Stimulated activated CD4-positive, alpha-beta T cell treated with anti-CD3 and anti-CD28 coated beads, TNF-alpha, amount 100 ng/mL, for 4 hours (primary cell): ENCODE measurements around the gene GGN.
"Not testable (repeated sequence)": the region's sequence is repeated elsewhere in the genome, so short reads cannot be mapped to it uniquely, and the experiment has no call there.

Experiments used
- DNase-seq, 3 experiments: peaks; one replicate each; pipeline ENCODE4 v3.0.0-alpha.2; 2020; ENCODE audit warnings: low read depth in 3 of 3

GGN gene, protein sequence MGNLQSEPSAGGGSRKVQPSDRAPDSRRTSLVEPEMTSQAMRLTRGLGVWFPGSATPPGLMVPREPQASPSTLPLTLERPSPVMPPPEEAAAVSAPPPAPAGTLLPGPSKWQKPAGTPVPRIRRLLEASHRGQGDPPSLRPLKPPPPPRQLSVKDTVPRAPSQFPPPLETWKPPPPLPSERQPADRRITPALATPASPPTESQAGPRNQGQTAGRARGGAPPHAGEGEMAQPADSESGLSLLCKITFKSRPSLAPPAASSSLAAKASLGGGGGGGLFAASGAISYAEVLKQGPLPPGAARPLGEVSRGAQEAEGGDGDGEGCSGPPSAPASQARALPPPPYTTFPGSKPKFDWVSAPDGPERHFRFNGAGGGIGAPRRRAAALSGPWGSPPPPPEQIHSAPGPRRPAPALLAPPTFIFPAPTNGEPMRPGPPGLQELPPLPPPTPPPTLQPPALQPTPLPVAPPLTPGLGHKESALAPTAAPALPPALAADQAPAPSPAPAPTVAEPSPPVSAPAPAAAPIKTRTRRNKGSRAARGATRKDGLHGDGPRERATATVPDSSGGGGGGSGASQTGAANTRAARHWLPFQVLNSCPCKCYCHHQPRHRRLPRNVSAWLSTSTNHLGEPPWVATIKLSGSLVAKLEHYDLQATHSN

GRCh38 chr19:38387550-38388348 lies at the start of gene GGN:
GGN (minus strand) TSS chr19:38388034; CDS start chr19:38387261, 773 bp downstream.
- DNase-seq = peak; percentile 63 to 70 (median 65)

GRCh38 chr19:38437295-38437694 lies 49.5 kb upstream of the GGN start:
- DNase-seq = no peak

DNA sequence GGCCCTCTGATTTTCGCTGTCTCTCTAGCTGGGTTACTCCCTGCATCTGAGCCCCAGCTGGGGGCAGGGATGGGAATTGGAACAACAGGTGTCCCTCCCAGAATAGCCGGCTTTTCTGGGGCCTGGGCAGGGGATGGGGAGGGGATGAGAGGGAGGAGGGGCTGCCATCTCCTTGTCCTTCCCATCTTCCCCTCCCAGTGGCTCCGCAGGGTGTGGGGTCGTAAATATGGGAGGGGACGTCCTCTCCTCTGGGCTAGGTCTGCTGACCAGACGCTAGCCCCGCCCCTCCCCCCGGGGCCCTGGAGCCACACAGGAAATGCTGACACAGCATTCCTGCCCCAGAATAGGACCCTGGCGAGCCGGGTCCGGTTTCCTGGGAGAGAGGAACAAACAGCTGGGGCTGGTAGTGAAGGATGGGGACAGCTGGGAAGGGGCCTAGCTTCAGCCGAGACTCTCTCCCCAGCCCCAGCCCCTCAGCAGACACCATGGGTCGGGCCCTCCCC lies 46.8 kb upstream of the GGN start:
- DNase-seq = no peak

GRCh38 chr19:38433268-38433733 lies 45.5 kb upstream of the GGN start, which contains the start of gene RYR1:
RYR1 (plus strand) TSS chr19:38433691; CDS start chr19:38433830, 139 bp downstream.
- peak in 1 of 3 experiments; percentile 10 for DNase-seq

- DNase-seq = no peak
Observed at GRCh38 chr19:38430931-38431330, 43.1 kb upstream of the GGN start.

DNA sequence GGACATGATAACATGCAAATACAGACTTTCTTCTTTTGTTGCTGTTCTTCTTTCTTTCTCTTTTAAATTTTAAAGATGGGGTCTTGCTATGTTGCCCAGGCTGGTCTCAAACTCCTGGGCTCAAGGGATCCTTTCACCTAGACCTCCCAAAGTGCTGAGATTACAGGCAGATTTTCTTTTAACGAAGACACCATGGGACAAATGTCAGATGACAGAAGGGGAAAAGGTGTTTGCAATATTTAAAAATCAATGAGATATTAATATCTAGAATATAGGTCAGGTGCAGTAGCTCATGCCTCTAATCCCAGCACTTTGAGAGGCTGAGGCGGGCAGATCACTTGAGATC lies 42.0 kb upstream of the GGN start:
- no peak for DNase-seq

- no peak for DNase-seq
Observed at GRCh38 chr19:38429055-38429810, 41.4 kb upstream of the GGN start.

DNA sequence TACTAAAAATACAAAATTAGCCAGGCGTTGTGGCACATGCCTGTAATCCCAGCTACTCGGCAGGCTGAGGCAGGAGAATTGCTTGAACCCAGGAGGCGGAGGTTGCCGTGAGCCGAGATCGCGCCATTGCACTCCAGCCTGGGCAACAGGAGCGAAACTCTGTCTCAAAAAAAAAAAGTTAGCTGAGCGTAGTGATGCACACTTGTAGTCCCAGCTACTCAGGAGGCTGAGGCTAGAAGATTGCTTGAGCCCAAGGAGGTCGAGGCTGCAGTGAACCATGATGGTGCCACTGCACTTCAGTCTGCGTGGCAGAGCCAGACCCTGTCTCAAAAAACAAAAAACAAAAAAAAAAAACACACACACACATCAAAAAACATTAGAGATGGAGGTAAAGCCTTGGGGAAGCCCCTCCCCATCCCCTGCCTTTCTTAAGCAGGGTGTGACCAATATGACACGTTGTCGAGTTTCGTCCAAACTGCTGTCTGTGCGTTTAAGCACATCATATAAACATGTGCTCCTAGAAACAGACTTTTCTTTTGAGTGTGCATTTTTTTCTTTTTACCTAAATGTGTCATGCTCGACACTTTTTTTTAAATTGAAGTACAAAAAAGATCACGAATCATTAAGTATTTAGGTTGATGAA lies 39.3 kb upstream of the GGN start:
- not testable (repeated sequence) for DNase-seq

DNA sequence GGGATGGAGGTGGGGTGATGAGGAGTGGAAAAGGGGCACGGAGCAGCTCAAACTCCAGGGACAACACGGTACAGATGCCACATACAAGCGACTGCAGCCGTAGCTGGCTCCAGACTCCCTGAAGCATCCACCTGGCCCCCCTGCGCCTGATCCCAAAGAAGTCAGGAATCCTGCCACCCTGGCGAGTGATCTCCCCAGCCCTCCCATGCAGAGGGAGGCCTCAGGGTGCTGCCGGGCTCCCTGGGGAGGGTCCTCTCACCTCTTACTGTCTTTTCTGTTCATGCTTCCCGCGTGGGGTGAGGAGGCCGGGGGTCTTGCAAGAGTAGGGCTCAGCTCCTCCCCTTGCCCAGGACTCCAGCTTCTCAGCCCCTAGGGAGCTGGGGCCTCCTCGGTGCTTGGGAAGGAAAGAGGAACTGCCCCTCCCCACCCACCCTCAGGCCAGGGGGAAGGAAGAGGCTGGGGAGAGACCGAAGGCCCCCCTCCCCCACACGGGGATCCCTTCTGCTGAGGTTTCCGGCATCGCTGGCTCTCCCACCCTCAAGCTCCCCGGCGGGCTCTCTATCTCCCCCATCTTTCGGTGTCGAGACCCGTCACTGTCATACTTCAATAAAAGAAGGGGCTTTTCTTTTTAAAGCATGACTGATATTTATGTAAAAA lies 38.1 kb upstream of the GGN start, which contains the start of gene RASGRP4:
TSS of gene RASGRP4 (minus strand) at position 410 of the 657 bp plus-strand sequence. CDS start at position 282, 128 bp downstream.
- no peak for DNase-seq

DNA sequence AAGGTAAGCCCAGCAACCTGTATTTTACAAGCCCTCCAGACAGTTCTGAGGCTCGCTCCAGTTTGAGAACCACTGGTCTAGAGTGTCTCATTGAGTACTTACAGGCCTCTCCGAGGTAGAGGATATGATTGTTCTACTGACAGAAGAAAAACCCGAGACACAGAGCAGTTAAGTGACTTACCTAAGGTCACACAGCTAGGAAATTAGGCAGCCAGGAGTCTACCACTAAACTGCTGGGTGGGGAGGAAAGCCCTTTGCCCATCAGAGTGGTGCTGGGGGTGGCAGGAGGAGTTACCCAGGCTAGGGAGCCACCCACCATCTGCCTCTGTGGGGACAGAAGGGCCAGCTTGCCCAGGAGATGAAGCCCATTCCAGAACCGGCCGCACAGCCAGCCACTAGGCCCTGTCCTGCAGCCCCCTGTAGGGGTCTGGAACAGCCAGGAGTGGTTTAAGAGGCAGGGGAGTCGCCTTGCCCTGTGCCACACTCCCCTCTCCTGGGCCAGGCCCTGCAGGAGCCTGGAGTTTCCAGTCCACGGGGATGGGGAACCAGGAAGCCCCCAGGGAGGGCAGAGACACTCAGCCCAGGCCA lies 37.5 kb upstream of the GGN start:
- DNase-seq = no peak

DNA sequence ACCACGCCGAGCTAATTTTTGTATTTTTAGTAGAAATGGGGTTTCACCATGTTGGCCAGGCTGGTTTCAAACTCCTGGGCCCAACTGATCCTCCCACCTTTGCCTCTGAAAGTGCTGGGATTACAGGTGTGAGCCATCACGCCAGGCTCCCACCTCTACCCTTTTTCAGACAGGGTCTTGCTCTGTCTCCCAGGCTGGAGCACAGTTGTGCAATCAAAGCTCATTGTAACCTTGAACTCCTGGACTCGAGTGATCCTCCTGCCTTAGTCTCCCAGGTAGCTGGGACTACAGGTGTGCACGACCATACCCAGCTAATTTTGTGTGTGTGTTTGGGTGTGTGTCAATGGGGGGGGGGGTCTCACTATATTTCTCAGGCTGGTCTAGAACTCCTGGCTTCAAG lies 36.4 kb upstream of the GGN start:
- no peak for DNase-seq

DNA sequence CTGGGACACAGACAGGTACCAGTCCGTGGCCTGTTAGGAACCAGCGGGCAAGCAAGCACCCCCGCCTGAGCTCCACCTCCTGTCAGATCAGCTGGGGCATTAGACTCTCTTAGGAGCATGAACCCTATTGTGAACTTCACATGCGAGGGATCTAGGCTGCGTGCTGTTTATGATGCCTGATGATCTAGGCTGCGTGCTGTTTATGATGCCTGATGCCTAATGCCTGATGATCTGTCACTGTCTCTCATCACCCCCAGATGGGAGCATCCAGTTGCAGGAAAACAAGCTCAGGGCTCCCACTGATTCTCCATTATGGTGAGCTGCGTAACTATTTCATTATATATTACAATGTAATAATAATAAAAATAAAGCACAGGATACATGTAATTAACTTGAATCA lies 34.6 kb upstream of the GGN start:
- DNase-seq = no peak

DNA sequence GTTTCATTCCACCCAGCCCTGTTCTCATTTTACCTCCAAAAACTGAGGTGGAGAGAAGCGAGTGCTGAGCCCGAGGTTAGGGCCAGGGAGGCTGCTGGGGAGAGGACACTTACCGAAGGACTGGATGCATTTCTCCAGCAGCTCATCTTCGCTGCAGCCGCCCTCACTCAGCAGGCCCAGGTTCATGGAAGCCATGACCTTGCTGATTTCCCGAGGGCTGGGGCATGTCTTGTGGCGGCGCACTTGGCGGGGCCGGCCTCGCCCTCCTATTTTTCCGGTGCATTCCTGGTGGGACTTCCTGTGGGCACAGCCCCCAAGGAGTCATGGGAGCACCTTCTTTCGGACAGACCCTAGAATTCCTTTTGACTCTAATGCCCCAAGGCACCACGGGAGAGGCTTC lies 34.0 kb upstream of the GGN start:
- no peak for DNase-seq

GRCh38 chr19:38420935-38421334 lies 33.1 kb upstream of the GGN start:
- DNase-seq = no peak

DNA sequence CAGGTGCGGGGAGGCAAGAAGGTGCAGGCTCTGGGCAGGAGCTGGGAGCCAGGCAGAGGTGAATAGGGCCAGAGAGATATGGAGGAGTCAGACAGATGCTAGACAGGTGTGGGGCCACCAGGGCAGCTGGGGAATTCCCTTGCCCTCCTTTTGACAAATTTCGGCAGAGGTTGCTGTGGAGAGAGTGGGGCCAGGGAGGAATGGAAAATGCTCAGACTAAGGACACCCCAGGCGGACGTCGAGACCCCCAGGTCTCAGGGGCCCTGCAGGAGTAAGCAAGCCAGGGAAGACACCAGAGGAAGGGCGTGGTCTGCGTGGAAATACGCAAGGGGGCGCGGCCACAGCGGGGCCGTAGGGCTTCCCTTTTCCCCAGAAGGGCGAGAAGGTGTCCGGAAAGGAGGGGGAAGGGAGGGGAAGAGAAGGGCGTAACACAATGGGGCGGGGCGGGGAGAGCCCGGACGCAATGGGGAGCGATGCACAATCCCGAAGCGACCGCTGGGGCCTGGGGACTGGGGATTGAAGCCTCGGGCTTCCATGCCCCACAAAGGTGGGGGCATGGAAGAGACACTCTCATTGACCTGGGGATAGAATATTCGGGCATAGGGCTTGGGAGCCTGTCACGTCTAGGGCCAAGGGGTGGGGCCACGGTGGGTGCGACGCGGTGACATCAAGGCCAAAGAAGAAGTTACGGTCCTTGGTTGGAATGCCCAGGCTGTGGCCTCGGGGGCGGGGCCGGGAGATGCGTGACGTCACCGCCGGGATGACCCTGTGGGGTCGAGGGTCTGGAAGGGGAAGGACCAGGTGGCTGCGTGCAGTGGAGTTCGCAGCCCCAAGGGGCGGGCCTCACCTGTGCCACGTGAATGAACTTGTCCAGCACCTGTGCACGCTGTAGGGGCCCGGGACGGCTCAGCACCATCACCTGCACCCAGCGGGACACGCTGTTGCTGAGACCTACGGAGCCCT lies 30.0 kb upstream of the GGN start:
- DNase-seq = peak in 1 of 3 experiments; percentile 35

DNA sequence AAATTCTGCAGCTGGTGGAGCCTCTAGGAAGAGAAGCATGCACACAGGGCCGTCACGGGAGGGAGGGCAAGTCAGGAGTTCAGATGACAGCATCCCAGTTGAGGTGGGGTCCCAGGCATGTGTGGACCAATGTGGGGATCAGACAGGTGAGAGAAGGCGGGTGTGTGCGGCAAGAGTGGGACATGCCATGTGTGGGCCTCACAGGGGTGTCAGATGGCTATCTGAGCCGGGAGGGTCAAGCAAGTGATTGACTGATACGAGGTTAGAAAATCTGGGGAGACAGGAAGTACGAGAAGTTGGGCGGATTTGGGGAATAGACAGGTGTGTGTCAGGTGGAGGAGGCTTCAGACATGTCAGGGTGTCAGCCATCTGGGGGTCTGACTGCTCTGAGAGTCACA lies 29.3 kb upstream of the GGN start:
- no peak for DNase-seq

DNA sequence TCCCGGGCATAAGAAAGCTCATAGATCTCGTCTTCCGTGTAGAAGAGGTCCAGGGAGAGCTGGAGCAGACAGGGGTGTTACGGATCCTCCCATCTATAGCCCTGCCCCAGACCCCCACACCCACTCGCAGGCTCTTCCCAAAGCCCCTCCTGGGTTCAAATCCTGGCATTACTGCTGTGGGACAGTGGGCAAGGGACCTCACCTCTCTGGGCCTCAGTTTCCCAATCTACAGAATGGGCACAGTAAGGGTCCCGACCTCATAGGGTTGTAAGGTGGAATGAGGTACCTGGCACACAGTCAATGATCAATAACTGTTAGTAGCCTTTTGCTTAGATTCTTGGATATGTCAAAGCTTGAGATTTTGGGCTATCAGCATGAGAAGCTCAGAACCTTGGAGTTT lies 25.6 kb upstream of the GGN start:
- no peak for DNase-seq

DNA sequence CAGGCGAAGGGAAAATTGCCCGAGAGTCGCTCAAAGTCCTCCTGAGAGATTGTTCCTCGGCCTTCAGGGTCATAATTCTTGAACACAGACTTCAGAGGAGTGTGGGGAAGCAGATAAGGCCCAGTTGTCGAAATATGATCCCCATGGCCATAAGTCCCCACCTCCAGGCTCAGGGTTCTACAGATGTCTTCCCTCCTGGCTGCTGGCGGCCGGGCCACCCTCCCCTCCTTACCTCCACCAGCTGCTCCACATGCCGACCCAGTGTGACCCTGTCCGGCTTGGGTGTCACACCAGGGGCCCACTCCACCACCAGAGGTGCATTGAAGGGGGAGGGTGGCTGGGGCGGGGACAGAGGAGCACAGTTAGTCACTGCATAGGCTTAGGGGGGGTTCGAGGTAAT lies 25.1 kb upstream of the GGN start:
- DNase-seq = no peak

- DNase-seq = no peak
Observed at GRCh38 chr19:38412491-38412890, 24.7 kb upstream of the GGN start.
